GM18517 (cell line): ENCODE measurements around the gene ESYT3.
"Not testable (repeated sequence)": the region's sequence is repeated elsewhere in the genome, so short reads cannot be mapped to it uniquely, and the experiment has no call there.

Source experiments
- ATAC-seq: cut with Tn5 transposase; IDR thresholded peaks from one replicate; pipeline ENCODE4 v1.9.1; 2021; ENCODE audit warnings: mild to moderate bottlenecking, moderate library complexity; ENCODE audit not compliant: unreplicated experiment

The ESYT3 gene

GRCh38 chr3:138460536-138461205 lies 26.3 kb downstream of the ESYT3 start:
- no peak for ATAC-seq

GRCh38 chr3:138461246-138461645 lies 26.8 kb downstream of the ESYT3 start:
- ATAC-seq: no peak

GRCh38 chr3:138461896-138462295 lies 27.5 kb downstream of the ESYT3 start:
- ATAC-seq: no peak

GRCh38 chr3:138463724-138464490 lies 29.5 kb downstream of the ESYT3 start:
- no peak for ATAC-seq

GRCh38 chr3:138464491-138464860 lies 30.1 kb downstream of the ESYT3 start:
- no peak for ATAC-seq

- no peak for ATAC-seq
These were observed 31.0 kb downstream of the ESYT3 start for GRCh38 chr3:138465451-138465850.

GRCh38 chr3:138465925-138466324 lies 31.5 kb downstream of the ESYT3 start:
- ATAC-seq: no peak

GRCh38 chr3:138467931-138468330 lies 33.5 kb downstream of the ESYT3 start:
- no peak for ATAC-seq

GRCh38 chr3:138468451-138468850 lies 34.0 kb downstream of the ESYT3 start:
- no peak for ATAC-seq

GRCh38 chr3:138468886-138469285 lies 34.5 kb downstream of the ESYT3 start:
- no peak for ATAC-seq

GRCh38 chr3:138469874-138470273 lies 35.5 kb downstream of the ESYT3 start:
- no peak for ATAC-seq

- no peak for ATAC-seq
These were observed 36.3 kb downstream of the ESYT3 start for GRCh38 chr3:138470687-138471086.

- ATAC-seq: no peak
These were observed 37.1 kb downstream of the ESYT3 start for GRCh38 chr3:138471481-138471880.

- ATAC-seq: no peak
These were observed 37.9 kb downstream of the ESYT3 start for GRCh38 chr3:138472141-138472825.

- no peak for ATAC-seq
These were observed 39.0 kb downstream of the ESYT3 start for GRCh38 chr3:138473391-138473790.

GRCh38 chr3:138474163-138474562 lies 39.7 kb downstream of the ESYT3 start:
- no peak for ATAC-seq

- no peak for ATAC-seq
These were observed 42.1 kb downstream of the ESYT3 start for GRCh38 chr3:138476526-138476925.

- no peak for ATAC-seq
These were observed 42.7 kb downstream of the ESYT3 start for GRCh38 chr3:138477120-138477519.

- ATAC-seq: no peak
These were observed 43.4 kb downstream of the ESYT3 start for GRCh38 chr3:138477801-138478200.

GRCh38 chr3:138479438-138479863 lies 45.0 kb downstream of the ESYT3 start:
- no peak for ATAC-seq

GRCh38 chr3:138484672-138485071 lies 50.3 kb downstream of the ESYT3 start:
- ATAC-seq: not testable (repeated sequence)

GRCh38 chr3:138486580-138486979 lies 52.2 kb downstream of the ESYT3 start:
- not testable (repeated sequence) for ATAC-seq
